Measurements from ENCODE around the gene ENHO. TPM values are rescaled to one million over a fixed set of nuclear protein-coding genes. Genes with fewer than 3 reads are reported as not detected.

Gene ENHO
- total and polyA plus RNA-seq, 7 donors, result 0.20 to 1.2 (median 0.37) TPM; not detected in 1

- Histone ChIP-seq H3K9me3 (no peaks in the 10 kb centered on the region), H3K4me3 (no peak overlapping the region), H3K36me3 (ENCODE audit: insufficient read depth in 1 of 2, low read depth in 1 of 2) (no peaks in the 10 kb centered on the region), H3K27me3 (ENCODE audit: insufficient read depth in 3 of 3, low read length in 2 of 3) (no peaks in the 10 kb centered on the region), H3K4me1 (no peaks in the 10 kb centered on the region), H3K27ac (no peak overlapping the region)
- 1 to 4% (median 1%) methylated on average over 6 of the region's 6 CpGs for WGBS, 3 donors
- ATAC-seq (peak; percentile 78 to 91 (median 83)), DNase-seq (peak; percentile 33 to 72)
- TF ChIP-seq CTCF (IDR thresholded peaks at IDR 0.05), result peak; percentile 99
- intact Hi-C loops (cut with DNase I), result loop anchor here (1.0 to 2.0 kb wide), 5 partner anchors 63 to 168 kb away; no protein-coding TSS in a partner anchor
Observed at GRCh38 chr9:34500623-34501267, 22.0 kb downstream of the ENHO start.

DNA sequence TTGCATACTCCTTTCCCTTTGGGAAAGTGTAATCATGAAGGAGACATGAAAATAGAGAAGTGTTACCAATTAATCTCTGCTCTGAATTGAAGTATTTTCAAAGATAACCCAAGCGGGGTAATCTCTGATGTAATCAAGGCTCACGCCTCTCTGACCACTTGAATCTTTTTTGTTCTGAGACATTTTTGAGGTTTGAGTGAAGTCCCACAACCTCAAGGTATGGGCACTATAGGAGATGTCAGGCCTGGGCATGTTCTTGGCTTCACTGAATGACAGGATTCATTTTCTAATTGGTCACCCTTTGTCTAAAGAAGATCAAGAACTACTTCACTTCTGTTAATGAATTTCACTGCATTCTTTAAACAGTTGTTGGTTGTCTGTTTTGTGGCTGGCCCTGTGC, 23.7 kb downstream of the ENHO start:
- Histone ChIP-seq H3K9me3 (no peaks in the 10 kb centered on the region), H3K4me1 (no peaks in the 10 kb centered on the region), H3K36me3 (ENCODE audit: insufficient read depth in 1 of 2, low read depth in 1 of 2) (no peaks in the 10 kb centered on the region), H3K27ac (no peak overlapping the region), H3K4me3 (no peak overlapping the region), H3K27me3 (ENCODE audit: insufficient read depth in 3 of 3, low read length in 2 of 3) (no peaks in the 10 kb centered on the region)
- ATAC-seq (no peak), DNase-seq (no peak)
- intact Hi-C loops (cut with DNase I), result loop anchor here in 1 of 2 donors (5.0 kb wide), 1 partner anchor 77 kb away; no protein-coding TSS in a partner anchor
- WGBS, 3 donors, result 82 to 91% (median 83%) methylated on average over 2 of the region's 2 CpGs
- no peak for TF ChIP-seq CTCF (IDR thresholded peaks at IDR 0.05)

DNA sequence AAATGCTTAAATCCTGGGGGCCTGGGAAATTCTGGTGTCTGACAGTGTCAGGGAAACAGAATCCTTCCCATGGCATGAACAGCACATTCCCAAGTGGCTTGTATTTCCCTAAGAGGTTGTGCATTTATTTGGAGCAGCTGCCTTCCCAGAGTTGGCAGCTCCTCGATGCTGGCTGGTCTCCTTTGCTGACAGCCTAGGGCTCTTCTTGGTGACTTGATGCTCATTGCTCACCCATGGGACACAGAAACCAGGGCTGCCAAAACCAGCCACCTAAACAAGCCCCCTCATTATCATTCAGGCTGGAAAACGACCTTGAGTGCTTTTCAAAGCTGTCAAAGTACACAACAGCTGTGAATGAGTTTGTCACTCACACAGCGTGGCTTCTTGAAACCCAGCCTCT, 24.2 kb downstream of the ENHO start:
- Histone ChIP-seq H3K4me3 (no peak overlapping the region), H3K36me3 (ENCODE audit: insufficient read depth in 1 of 2, low read depth in 1 of 2) (no peaks in the 10 kb centered on the region), H3K4me1 (no peaks in the 10 kb centered on the region), H3K9me3 (no peaks in the 10 kb centered on the region), H3K27ac (no peak overlapping the region), H3K27me3 (ENCODE audit: insufficient read depth in 3 of 3, low read length in 2 of 3) (no peaks in the 10 kb centered on the region)
- intact Hi-C loops (cut with DNase I), result loop anchor here in 1 of 2 donors (5.0 kb wide), 1 partner anchor 76 kb away; no protein-coding TSS in a partner anchor
- DNase-seq, result no peak
- ATAC-seq, result peak in 1 of 4 donors; percentile 49
- no peak for TF ChIP-seq CTCF (IDR thresholded peaks at IDR 0.05)
- 19 to 29% (median 22%) methylated on average over 3 of the region's 3 CpGs for WGBS, 3 donors

DNA sequence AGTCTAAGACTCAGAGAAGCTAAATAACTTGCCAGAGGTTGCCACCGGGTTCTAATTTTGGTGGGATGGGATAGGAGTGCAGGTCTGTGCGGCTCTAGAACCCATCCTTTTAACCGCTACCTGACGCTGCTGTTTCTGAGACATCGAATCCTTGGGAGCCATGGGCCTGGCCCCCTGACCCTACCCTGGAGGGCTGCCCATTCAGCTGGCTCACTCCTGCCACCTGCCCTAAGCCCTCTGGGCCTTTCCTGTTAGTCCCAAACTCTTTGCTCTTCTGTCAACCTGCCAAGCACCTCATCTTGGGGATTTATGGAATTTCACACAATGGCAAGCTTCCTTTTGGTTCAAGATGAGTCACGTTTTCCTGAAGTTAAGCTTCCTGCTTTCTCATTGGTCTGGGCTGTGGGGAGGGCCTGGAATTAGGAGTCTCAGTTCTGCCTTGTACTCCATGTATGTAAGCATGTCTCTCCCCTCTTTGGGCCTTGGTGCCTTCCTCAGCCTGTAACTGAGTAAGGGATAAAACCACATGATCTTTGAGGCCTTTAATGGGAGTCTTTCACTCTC, 26.6 kb downstream of the ENHO start:
- intact Hi-C loops (cut with DNase I), result loop anchor here in 1 of 2 donors (5.0 kb wide), 1 partner anchor 74 kb away; no protein-coding TSS in a partner anchor
- no peaks in the 10 kb centered on the region for H3K36me3 ChIP-seq (ENCODE audit: insufficient read depth in 1 of 2, low read depth in 1 of 2)
- no peaks in the 10 kb centered on the region for H3K27me3 ChIP-seq (ENCODE audit: insufficient read depth in 3 of 3, low read length in 2 of 3)
- H3K27ac ChIP-seq, result no peak overlapping the region
- 70 to 78% (median 78%) methylated on average over 6 of the region's 6 CpGs for WGBS, 3 donors
- no peaks in the 10 kb centered on the region for H3K9me3 ChIP-seq
- no peak overlapping the region for H3K4me3 ChIP-seq
- no peak for DNase-seq
- no peak for ATAC-seq
- no peaks in the 10 kb centered on the region for H3K4me1 ChIP-seq
- no peak for TF ChIP-seq CTCF (IDR thresholded peaks at IDR 0.05)
